ENCODE measurements around the gene TMC8.

DNA sequence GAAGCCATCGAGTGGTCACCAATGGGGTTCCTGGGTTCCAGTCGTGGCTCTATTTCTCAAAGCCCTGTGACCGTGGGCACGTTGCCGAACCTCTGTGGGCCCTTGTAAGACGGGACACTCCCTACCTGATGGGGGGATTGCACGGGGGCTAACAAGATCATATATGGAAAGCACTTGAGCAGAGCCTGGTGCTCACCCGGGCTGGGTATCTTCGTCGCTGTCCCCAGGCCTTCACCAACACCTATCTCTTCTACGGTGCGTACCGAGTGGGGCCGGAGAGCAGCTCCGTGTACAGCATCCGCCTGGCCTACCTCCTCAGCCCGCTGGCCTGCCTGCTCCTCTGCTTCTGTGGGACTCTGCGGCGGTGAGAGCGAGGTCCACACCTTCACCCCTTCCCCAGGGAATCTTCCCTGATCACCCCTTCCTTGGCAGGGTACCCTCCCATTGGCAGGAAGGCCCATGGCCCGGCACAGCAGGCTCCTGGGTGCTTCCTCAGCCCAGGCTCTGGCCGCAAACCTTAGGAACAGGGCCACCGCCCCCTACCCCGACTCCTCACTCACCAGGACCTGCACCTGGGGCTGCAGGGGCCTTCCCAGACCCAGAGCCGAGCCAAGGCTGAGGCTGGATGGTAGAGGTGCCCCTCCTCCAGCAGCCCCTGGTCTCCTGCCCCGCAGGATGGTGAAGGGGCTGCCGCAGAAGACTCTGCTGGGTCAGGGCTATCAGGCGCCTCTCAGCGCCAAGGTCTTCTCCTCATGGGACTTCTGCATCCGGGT is 2.8 kb downstream of the TMC8 start:
- no peak for TF ChIP-seq POLR2A (IDR thresholded peaks at IDR 0.05)
- TF ChIP-seq, protein P1, sequence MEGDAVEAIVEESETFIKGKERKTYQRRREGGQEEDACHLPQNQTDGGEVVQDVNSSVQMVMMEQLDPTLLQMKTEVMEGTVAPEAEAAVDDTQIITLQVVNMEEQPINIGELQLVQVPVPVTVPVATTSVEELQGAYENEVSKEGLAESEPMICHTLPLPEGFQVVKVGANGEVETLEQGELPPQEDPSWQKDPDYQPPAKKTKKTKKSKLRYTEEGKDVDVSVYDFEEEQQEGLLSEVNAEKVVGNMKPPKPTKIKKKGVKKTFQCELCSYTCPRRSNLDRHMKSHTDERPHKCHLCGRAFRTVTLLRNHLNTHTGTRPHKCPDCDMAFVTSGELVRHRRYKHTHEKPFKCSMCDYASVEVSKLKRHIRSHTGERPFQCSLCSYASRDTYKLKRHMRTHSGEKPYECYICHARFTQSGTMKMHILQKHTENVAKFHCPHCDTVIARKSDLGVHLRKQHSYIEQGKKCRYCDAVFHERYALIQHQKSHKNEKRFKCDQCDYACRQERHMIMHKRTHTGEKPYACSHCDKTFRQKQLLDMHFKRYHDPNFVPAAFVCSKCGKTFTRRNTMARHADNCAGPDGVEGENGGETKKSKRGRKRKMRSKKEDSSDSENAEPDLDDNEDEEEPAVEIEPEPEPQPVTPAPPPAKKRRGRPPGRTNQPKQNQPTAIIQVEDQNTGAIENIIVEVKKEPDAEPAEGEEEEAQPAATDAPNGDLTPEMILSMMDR (IDR thresholded peaks at IDR 0.05): no peak
